COLO668 (cell line): Measurements from ENCODE around the gene NKX6-1.

Experiments used
- DNase-seq: peaks from one replicate; lab custom pipeline; 2025; ENCODE audit not compliant: unreplicated experiment; lab: John Stamatoyannopoulos, UW

The NKX6-1 gene

GRCh38 chr4:84479663-84480062 lies 19.4 kb downstream of the NKX6-1 start:
- DNase-seq, result no peak

- no peak for DNase-seq
Measured at GRCh38 chr4:84477738-84478137, 21.4 kb downstream of the NKX6-1 start.

GRCh38 chr4:84474107-84474506 lies 25.0 kb downstream of the NKX6-1 start:
- no peak for DNase-seq

- no peak for DNase-seq
Measured at GRCh38 chr4:84472154-84472553, 26.9 kb downstream of the NKX6-1 start.

- no peak for DNase-seq
Measured at GRCh38 chr4:84470204-84470785, 28.8 kb downstream of the NKX6-1 start.

GRCh38 chr4:84467601-84468000 lies 31.5 kb downstream of the NKX6-1 start:
- DNase-seq, result no peak

- DNase-seq, result no peak
Measured at GRCh38 chr4:84459783-84460182, 39.3 kb downstream of the NKX6-1 start.

- no peak for DNase-seq
Measured at GRCh38 chr4:84456157-84456556, 42.9 kb downstream of the NKX6-1 start.

GRCh38 chr4:84455697-84456096 lies 43.4 kb downstream of the NKX6-1 start:
- no peak for DNase-seq

- DNase-seq, result no peak
Measured at GRCh38 chr4:84451546-84451945, 47.5 kb downstream of the NKX6-1 start.

- DNase-seq, result no peak
Measured at GRCh38 chr4:84443523-84443922, 55.6 kb downstream of the NKX6-1 start.

GRCh38 chr4:84442778-84443177 lies 56.3 kb downstream of the NKX6-1 start:
- no peak for DNase-seq
